GM18868 (cell line): ENCODE measurements around the gene MPL.
A peak's percentile ranks its signal among the peaks of the same experiment; 100 is the strongest.
"Not testable (repeated sequence)": the region's sequence is repeated elsewhere in the genome, so short reads cannot be mapped to it uniquely, and the experiment has no call there.

Experiments used
- ATAC-seq: cut with Tn5 transposase; IDR thresholded peaks from one replicate; pipeline ENCODE4 v1.9.1; 2021; ENCODE audit warnings: mild to moderate bottlenecking, moderate library complexity; ENCODE audit not compliant: unreplicated experiment

Gene MPL

DNA sequence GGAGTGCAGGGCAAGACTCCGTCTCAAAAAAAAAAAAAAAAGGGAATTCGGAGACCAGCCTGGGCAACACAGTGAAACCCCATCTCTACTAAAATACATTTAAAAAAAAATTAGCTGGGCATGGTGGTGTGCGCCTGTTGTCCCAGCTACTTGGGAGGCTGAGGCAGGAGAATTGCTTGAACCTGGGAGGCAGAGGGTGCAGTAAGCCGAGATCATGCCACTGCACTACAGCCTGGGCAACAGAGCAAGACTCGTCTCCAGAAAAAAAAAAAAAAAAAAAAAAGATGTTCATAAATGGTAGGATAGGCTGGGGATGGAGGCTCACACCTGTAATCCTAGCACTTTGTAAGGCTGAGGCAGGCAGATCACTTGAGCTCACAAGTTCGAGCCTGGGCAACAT is 32.2 kb downstream of the MPL start:
- ATAC-seq, result not testable (repeated sequence)

- ATAC-seq, result no peak
These were observed 32.9 kb downstream of the MPL start for GRCh38 chr1:43370564-43370963.

DNA sequence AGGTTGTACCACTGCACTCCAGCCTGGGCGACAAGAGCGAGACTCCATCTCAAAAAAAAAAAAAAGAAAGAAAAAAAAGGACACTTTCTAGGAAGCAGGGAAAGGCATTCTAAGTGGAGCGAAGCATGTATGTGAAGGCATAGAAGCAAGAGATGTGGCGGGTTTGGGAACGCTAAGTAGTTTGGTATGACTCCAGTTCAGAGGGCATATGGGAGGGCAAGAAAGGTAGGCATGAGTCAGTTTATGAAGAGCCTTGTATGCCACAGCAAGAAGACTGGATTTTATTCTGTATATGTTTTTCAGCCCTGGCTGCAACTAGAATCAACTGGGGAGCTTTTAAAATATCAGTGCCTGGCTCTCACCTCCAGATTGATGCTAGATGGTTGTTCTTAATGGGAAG is 34.6 kb downstream of the MPL start:
- no peak for ATAC-seq

DNA sequence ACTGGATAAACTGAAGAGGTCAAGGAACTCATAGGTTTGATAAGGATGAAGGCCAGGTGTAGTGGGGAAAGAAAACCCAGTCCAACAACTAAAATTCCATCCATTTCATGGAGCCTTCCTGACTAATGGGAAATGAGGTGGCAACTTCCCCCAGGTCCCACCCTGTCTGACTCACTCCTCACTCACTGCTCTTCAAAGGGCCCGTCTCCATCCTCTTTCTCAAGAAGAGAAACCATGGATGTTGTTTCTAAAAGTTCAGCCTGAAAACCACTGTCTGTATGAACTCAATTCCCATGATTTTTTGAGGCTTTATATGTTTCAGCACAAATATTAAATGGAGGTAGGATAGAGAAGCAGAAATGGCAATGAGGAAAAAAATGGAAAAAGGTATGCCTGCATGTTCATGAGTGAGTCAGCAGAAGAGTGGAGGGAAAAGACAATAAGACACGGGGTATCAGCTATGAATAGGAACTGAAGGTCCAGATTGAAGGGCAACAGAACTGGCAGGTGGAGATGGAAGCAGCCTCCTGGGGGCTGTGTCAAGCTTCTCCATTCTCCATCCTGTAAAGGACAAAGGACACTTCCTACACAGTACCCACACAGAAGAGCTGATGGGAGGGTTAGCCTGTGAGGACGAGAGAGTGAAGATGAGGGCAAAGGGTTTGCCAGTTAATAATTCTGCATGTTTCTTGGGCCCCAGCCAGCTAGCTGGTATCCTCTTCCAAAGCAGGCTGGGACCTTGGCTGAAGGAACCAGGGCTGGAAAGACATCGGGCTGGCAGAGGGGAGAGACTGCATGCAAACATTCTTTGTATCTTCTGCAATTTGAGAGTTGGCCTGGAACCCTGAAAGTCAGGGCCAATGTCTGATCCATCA is 35.7 kb downstream of the MPL start:
- no peak for ATAC-seq

- no peak for ATAC-seq
These were observed 39.2 kb downstream of the MPL start for GRCh38 chr1:43376723-43377235.

GRCh38 chr1:43377831-43378230 is 40.2 kb downstream of the MPL start:
- ATAC-seq, result no peak

- no peak for ATAC-seq
These were observed 41.9 kb downstream of the MPL start for GRCh38 chr1:43379476-43379875.

- ATAC-seq, result no peak
These were observed 44.0 kb downstream of the MPL start for GRCh38 chr1:43381612-43382011.

DNA sequence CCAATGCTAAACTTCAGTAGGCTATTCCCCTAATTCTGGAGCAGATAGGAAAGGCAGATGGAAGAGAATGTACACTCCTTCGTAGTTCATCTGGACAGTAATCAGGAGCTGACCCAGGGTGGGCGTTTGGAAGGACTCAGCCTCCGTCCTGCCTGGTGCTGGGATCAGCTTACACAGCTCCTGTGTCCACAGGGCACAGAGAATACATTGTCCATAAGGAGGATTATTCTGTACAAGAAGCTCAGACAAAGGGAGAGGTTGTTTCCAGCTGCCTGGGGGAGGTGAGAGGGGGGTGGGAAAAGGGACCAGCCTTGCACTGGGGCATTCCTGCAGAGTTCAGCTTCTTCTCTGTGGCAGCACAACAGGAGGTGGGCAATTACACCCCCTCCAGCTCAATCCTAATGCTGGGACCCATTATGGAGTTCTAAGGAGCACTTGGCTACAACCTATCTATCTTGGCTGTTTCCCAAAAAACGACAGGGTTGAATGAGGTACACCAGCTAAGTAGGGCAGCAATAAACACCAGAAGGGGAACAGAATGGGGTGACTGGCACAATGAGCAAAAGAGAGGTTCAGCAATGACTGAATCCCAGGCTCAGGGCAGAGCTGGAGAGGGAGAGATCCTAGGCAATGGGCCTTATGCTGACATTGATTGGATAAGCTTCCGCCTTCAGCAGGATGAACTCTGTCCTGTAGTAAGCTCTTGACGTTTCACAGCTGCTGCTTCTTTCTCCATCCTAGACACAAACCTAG is 44.6 kb downstream of the MPL start:
- ATAC-seq, result no peak

GRCh38 chr1:43383449-43383848 is 45.8 kb downstream of the MPL start:
- ATAC-seq, result no peak

DNA sequence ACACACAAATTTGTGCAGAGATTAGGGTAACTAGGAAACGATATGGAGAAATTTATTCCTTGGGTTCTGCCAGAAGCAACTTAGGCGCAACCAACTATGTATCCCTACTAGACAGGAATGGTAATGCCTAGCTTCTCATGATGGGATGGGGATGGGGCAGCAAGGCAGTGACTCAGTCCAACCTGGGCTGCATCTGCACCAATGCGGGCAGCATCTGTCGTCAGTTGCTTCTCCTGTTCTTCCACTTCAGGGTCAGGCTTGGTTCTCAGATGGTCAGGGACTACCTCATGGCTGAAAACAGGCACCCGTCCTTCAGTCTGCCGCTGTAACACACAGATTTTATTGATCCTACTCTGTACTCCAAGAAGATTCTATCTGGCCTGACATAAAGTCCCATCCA is 49.1 kb downstream of the MPL start:
- ATAC-seq, result no peak

- no peak for ATAC-seq
These were observed 50.5 kb downstream of the MPL start for GRCh38 chr1:43387976-43388599.

GRCh38 chr1:43388613-43389012 is 51.0 kb downstream of the MPL start:
- no peak for ATAC-seq

- ATAC-seq, result peak; percentile 72
These were observed 52.0 kb downstream of the MPL start, which contains the start of the genes MED8 and SZT2 for GRCh38 chr1:43389326-43390313. MED8 (minus strand) TSS chr1:43389800; CDS start chr1:43389764, 36 bp downstream. SZT2 (plus strand) TSS chr1:43389899; CDS start chr1:43389969, 70 bp downstream.

DNA sequence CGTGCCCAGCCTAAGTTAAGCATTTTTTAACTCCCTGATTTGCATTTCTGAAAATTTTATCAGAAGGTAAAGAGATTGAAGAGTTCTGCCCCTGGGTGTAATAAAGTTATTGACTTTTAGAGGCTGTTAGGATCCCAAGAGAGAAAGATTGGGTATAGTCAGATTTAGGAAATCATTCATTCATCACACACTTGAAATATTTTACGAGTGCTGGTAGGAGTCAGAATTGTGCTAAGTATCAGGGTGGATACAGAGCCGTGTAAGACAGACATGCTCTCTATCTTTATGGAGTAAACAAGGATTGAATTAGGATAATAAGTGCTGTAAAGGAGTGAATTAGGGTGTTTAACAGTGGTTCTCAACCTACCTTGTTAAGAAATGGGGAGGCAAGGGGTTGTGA is 55.1 kb downstream of the MPL start:
- no peak for ATAC-seq

- ATAC-seq, result no peak
These were observed 57.9 kb downstream of the MPL start for GRCh38 chr1:43395523-43395922.

DNA sequence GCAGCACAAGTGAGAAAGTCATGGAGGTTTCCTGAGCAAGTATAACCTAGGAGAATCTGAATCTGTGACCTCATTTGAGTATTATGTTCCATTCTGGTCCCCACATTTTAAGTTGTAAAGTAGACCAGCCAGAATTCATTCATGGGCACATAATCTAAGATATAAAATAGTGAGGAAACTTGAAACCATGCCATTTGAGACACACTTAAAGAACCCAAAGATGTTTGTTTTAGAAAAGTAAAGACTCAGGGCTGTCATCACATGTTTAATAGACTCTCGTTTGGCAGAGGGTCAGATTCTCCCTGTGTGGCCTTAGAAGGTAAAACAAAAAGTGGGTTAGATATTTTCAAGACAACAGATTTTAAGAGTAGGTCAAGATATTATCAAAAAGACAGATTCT is 58.4 kb downstream of the MPL start:
- no peak for ATAC-seq

- ATAC-seq, result no peak
These were observed 60.6 kb downstream of the MPL start for GRCh38 chr1:43398227-43398626.

GRCh38 chr1:43400441-43400840 is 62.8 kb downstream of the MPL start:
- not testable (repeated sequence) for ATAC-seq
